Heart right ventricle (tissue), 16 donors: Measurements from ENCODE around the gene HACE1. TPM values are rescaled to one million over a fixed set of nuclear protein-coding genes. Genes with fewer than 3 reads are reported as not detected.
"Not testable (repeated sequence)": the region's sequence is repeated elsewhere in the genome, so short reads cannot be mapped to it uniquely, and the experiment has no call there.

Experiments used
- ATAC-seq, 8 donors: fragments of 200-7000 bp; cut with Tn5 transposase; one replicate each; pipeline ENCODE4 v1.9.1; 2020; ENCODE audit warnings: mild to moderate bottlenecking in 8 of 8, moderate library complexity in 8 of 8, moderate number of reproducible peaks in 1 of 8
- DNase-seq, 2 donors: peaks; one replicate each; pipeline ENCODE4 v3.0.0-alpha.2; 2020
- H3K27ac ChIP-seq, 10 donors: fragments of 200-600 bp; sonication (generic) in 2 of 10; one replicate each; pipeline versions ENCODE4 v1.5.0 to v1.8.0; 2020 to 2022; ENCODE audit warnings: mild to moderate bottlenecking in 3 of 10
- H3K27me3 ChIP-seq, 7 donors: fragments of 200-600 bp; one replicate each; pipeline ENCODE4 v1.8.0; 2021 to 2022; ENCODE audit warnings: mild to moderate bottlenecking in 2 of 7
- H3K36me3 ChIP-seq, 9 donors: fragments of 200-600 bp; sonication (generic) in 1 of 9; one replicate each; pipeline versions ENCODE4 v1.5.0 to v1.8.0; 2020 to 2022; ENCODE audit warnings: mild to moderate bottlenecking in 2 of 9
- H3K4me1 ChIP-seq, 9 donors: fragments of 200-600 bp; sonication (generic) in 1 of 9; one replicate each; pipeline versions ENCODE4 v1.5.0 to v1.8.0; 2020 to 2022; ENCODE audit warnings: mild to moderate bottlenecking in 4 of 9
- H3K4me3 ChIP-seq, 10 donors: fragments of 200-600 bp; sonication (generic) in 2 of 10; one replicate each; pipeline versions ENCODE4 v1.5.0 to v1.8.0; 2020 to 2022; ENCODE audit warnings: mild to moderate bottlenecking in 7 of 10, moderate library complexity in 2 of 10
- H3K9me3 ChIP-seq, 11 donors: fragments of 200-600 bp in 10 of 11; sonication (generic) in 2 of 11; one replicate each; pipeline versions ENCODE4 v1.5.0 to v1.8.0; 2013 to 2022; ENCODE audit warnings: mild to moderate bottlenecking in 2 of 11, control low read depth in 1 of 11, moderate library complexity in 1 of 11
- CTCF ChIP-seq, 9 donors: fragments of 200-600 bp; sonication (generic) in 2 of 9; IDR thresholded peaks; one replicate each; pipeline versions ENCODE4 v1.5.0 to v1.8.0; 2021 to 2022; ENCODE audit warnings: antibody characterized with exemption in 9 of 9, mild to moderate bottlenecking in 5 of 9, moderate library complexity in 1 of 9
- WGBS, 2 donors: extraction: QIAGEN DNeasy Blood & Tissue Kit; methylation state at CpG; one replicate each; pipeline ENCODE4 v1.1.7; 2013; ENCODE audit warnings: inconsistent platforms in 1 of 2; 5-methylcytosine and 5-hydroxymethylcytosine counted together
- intact Hi-C, 10 donors: fragments of 100-400 bp; cut with DNase I; formaldehyde crosslinking; loops; one replicate each; pipeline versions ENCODE4 v1.11.1 to v1.14.2; 2022
- polyA plus RNA-seq, 2 donors: library from polyadenylated mRNA; stranded (reverse); fragments of 200-250 nt; gene quantifications; one replicate each; pipeline ENCODE4 v1.2.3, GENCODE V29; 2013
- total RNA-seq, 10 donors: library from RNA; stranded (reverse); fragmentation: NEBNext Ultra II Directional in 3 of 10; extraction: Animal tissue kit (Norgen Biotek cat#: 25700) in 3 of 10; gene quantifications; one replicate each; pipeline versions ENCODE4 v1.2.1 to v1.2.4, GENCODE V29; 2021 to 2023
- donor health status: Arrhythmogenic right ventricular cardiomyopathy.
- donor health status: ischemic (EF 13 %, LVEDD 7.1; RV severe dilation, severe dysfunction).
- donor health status: healthy with polysubstance abuse.
- donor health status: DM: no; HTN: yes; CAD: no.
- donor health status: DM: no; HTN: no; CAD: no.
- donor health status: ischemic (EF 25% LVEDD 6.9; RV normal size, moderate dysfunction).
- donor health status: ischemic (EF 25% LVEDD 5.7; RV mildly dilated, moderate dysfunction).
- donor health status: healthy.
- donor health status: DM: yes; HTN: yes; CAD: no.
- donor health status: Ischemic cardiomyopathy.
- donor health status: ischemic (EF 35%, LVEDD 5.7; RV mildly dilated, moderate dysfunction).
- donor health status: nonischemic (EF 11% LVEDD 7.7; RV severe dilation, severe dysfunction).
- donor health status: DM: yes; HTN: yes; CAD: no.
- donor health status: PGD.
- donor health status: ischemic (EF 29% LVEDD 5.4; RV normal size, mild dysfunction).
- donor health status: nonischemic (EF 23%, LVEDD 6.1; RV moderate dilation, normal function).

Gene HACE1
- total and polyA plus RNA-seq, 12 donors, result 3.7 to 9.5 (median 7.1) TPM

- no peak for ATAC-seq
Measured at GRCh38 chr6:104814743-104815142, 45.0 kb downstream of the HACE1 start.

GRCh38 chr6:104813552-104813951 is 46.2 kb downstream of the HACE1 start:
- Histone ChIP-seq H3K4me3 (no peak overlapping the region), H3K27ac (no peak overlapping the region), H3K9me3 (no peaks in the 10 kb centered on the region), H3K36me3 (peaks cover 0 to 9% (median 0%) of the 10 kb centered on the region in 9 donors), H3K27me3 (no peaks in the 10 kb centered on the region), H3K4me1 (no peaks in the 10 kb centered on the region)
- no peak for TF ChIP-seq CTCF (IDR thresholded peaks at IDR 0.05)
- ATAC-seq (no peak), DNase-seq (no peak)
- 97 to 98% methylated on average over 2 of the region's 2 CpGs for WGBS, 2 donors
- intact Hi-C loops, result no loop called here

More at GRCh38 chr6:104814743-104815142, 45.0 kb downstream of the HACE1 start:
- H3K36me3 ChIP-seq, result peaks cover 0 to 9% (median 0%) of the 10 kb centered on the region in 9 donors
- H3K4me1 ChIP-seq, result no peaks in the 10 kb centered on the region
- H3K9me3 ChIP-seq, result peaks cover 0 to 5% (median 0%) of the 10 kb centered on the region in 11 donors
- H3K27me3 ChIP-seq, result no peaks in the 10 kb centered on the region
- no peak for DNase-seq
- no peak overlapping the region for H3K4me3 ChIP-seq
- WGBS, 2 donors, result 96 to 99% methylated on average over 2 of the region's 2 CpGs
- intact Hi-C loops, result no loop called here
- no peak for TF ChIP-seq CTCF (IDR thresholded peaks at IDR 0.05)
- H3K27ac ChIP-seq, result no peak overlapping the region

- WGBS, 2 donors, result 76 to 83% methylated on average over 3 of the region's 3 CpGs
- no peak for TF ChIP-seq CTCF (IDR thresholded peaks at IDR 0.05)
- no peaks in the 10 kb centered on the region for H3K27me3 ChIP-seq
- peaks cover 0 to 15% (median 0%) of the 10 kb centered on the region in 11 donors for H3K9me3 ChIP-seq
- intact Hi-C loops, result no loop called here
- no peak for ATAC-seq
- DNase-seq, result no peak
- peaks cover 0 to 23% (median 0%) of the 10 kb centered on the region in 9 donors for H3K36me3 ChIP-seq
- no peak overlapping the region for H3K27ac ChIP-seq
- H3K4me1 ChIP-seq, result no peaks in the 10 kb centered on the region
- no peak overlapping the region for H3K4me3 ChIP-seq
Measured at GRCh38 chr6:104809116-104809515, 50.6 kb downstream of the HACE1 start.

GRCh38 chr6:104805335-104805734 is 54.4 kb downstream of the HACE1 start:
- H3K4me3 ChIP-seq, ATAC-seq, H3K27ac ChIP-seq, intact Hi-C loops, H3K27me3 ChIP-seq, H3K4me1 ChIP-seq, DNase-seq: not testable (repeated sequence)
- H3K9me3 ChIP-seq, result peaks cover 0 to 24% (median 0%) of the 10 kb centered on the region in 11 donors
- 97 to 100% methylated on average over 4 of the region's 4 CpGs for WGBS, 2 donors
- peaks cover 0 to 29% (median 0%) of the 10 kb centered on the region in 9 donors for H3K36me3 ChIP-seq

GRCh38 chr6:104799134-104799657 is 60.5 kb downstream of the HACE1 start:
- Histone ChIP-seq H3K36me3 (peaks cover 0 to 35% (median 8%) of the 10 kb centered on the region in 9 donors), H3K4me1 (no peaks in the 10 kb centered on the region), H3K4me3 (no peak overlapping the region), H3K27ac (no peak overlapping the region), H3K9me3 (peaks cover 0 to 10% (median 0%) of the 10 kb centered on the region in 11 donors), H3K27me3 (no peaks in the 10 kb centered on the region)
- no peak for TF ChIP-seq CTCF (IDR thresholded peaks at IDR 0.05)
- DNase-seq (no peak), ATAC-seq (no peak)
- 96 to 98% methylated on average over 3 of the region's 3 CpGs for WGBS, 2 donors
- intact Hi-C loops, result loop anchor here in 2 of 10 donors (10.0 kb wide), 1 partner anchor 276 kb away; no protein-coding TSS in a partner anchor
